Ramos (cell line): ENCODE data around the gene SLC7A7.
"Not testable (repeated sequence)": the region's sequence is repeated elsewhere in the genome, so short reads cannot be mapped to it uniquely, and the experiment has no call there.

Experiments
- in situ Hi-C: fragments of 300-500 bp; cut with MboI; formaldehyde crosslinking; loops from one replicate; pipeline ENCODE4 v1.14.3; 2022; ENCODE audit warnings: low sequenced_read_pairs; ENCODE audit not compliant: unreplicated experiment

The SLC7A7 gene

DNA sequence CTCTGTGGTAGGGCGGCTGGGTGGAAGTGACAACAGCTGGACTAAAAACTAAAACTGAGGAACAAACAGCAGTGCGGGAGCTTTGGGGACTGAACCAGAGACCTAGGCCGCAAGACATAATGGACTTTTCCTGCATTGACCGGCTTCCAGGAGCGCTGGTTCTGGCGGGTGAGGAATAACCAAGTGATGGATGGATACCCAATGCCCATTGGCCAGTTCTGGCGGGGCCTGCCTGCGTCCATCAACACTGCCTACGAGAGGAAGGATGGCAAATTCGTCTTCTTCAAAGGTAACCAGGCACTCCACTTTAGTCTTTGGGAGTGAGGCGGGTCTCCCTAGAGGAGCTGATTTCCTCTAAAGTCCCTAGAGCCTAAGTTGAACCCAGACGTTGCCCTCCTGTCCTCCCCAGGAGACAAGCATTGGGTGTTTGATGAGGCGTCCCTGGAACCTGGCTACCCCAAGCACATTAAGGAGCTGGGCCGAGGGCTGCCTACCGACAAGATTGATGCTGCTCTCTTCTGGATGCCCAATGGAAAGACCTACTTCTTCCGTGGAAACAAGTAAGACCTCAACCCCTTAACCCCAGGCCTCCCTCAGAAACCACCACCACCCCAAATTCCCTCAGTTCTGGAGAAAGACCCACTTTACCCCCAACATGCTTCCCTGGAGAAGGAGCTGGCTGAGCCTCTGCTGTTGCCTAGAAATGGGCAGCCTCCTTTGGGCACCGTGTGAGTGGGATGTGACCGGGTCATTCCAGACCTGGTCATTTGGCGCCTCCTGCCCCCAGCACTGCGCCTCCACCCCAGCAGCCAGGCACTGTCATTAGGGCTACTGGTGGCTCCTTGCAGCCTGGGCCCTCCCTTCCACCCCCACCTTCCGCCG lies 29.2 kb upstream of the SLC7A7 start:
- in situ Hi-C loops = loop anchor here (5.0 to 10.0 kb wide), 3 partner anchors 62 to 460 kb away; no protein-coding TSS in a partner anchor

DNA sequence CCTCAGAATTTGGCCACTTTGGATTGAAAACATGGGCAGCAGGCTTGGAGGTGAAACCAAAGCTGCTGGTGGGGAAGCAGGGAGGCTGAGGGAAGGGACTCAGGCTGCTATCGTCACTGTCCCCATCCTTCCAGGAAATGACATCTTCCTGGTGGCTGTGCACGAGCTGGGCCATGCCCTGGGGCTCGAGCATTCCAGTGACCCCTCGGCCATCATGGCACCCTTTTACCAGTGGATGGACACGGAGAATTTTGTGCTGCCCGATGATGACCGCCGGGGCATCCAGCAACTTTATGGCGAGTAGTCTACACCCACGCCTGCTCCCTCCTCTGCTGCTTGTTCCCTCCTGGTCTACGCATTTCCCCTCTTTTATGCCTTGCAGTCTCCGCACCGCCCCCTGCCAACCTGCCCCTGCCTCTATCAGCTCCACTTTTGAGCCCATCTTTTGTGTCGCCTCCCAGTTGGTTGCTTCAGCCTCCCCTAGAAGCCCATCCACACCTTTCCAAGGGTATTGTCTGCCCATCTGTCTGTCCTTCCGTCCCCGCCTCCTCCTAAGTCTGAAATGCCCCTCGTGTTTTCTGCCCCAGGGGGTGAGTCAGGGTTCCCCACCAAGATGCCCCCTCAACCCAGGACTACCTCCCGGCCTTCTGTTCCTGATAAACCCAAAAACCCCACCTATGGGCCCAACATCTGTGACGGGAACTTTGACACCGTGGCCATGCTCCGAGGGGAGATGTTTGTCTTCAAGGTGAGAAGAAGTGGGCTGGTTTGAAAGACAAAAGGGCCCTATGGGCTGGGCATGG lies 28.1 kb upstream of the SLC7A7 start:
- in situ Hi-C loops = loop anchor here (10.0 kb wide), 2 partner anchors 189 to 459 kb away; no protein-coding TSS in a partner anchor

DNA sequence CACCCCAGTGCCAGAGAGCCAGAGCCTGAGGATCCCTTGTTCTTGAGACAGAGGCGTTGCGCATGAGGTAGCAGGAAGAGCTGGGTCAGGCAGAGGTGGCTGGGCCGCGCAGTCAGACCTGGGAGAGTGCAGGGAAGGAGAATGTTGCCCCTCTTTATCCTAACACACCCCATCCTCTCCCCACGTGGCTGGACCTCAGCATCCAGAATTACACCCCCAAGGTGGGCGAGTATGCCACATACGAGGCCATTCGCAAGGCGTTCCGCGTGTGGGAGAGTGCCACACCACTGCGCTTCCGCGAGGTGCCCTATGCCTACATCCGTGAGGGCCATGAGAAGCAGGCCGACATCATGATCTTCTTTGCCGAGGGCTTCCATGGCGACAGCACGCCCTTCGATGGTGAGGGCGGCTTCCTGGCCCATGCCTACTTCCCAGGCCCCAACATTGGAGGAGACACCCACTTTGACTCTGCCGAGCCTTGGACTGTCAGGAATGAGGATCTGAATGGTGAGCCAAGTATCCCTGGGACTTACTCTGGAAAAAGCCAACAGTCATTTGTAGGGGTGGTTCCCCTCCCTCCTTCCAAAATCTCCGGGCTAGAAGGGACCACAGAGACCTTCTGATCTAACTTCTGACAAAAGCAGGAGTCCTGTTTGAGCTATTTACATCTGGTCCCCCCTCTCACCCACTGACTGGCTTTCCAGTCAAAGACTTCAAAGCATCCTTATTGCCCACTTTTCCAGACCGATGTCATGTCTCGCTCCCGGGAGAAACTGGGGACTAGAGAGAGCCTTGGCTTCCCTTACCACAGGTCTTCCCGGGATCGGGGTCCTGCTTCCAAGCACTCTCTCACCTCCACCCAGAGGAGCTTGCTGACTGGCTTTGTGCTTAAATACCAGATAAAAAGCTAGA lies 27.2 kb upstream of the SLC7A7 start:
- in situ Hi-C loops = loop anchor here (10.0 kb wide), 2 partner anchors 188 to 458 kb away; no protein-coding TSS in a partner anchor

DNA sequence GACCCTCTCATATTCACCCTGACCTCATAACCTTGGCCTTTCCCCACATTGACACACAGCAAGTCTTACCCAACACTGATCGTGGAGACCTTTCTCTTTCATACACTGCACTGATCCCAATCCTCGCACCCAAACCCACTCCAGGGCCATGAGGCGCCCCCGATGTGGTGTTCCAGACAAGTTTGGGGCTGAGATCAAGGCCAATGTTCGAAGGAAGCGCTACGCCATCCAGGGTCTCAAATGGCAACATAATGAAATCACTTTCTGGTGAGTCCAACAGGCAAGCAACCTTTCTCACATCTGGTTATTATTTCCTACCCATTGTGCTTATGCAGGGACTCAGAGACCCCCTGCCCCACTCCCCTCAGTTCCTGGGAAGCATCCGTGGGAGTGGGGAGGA lies 26.5 kb upstream of the SLC7A7 start:
- in situ Hi-C loops = loop anchor here (10.0 kb wide), 2 partner anchors 187 to 457 kb away; no protein-coding TSS in a partner anchor

DNA sequence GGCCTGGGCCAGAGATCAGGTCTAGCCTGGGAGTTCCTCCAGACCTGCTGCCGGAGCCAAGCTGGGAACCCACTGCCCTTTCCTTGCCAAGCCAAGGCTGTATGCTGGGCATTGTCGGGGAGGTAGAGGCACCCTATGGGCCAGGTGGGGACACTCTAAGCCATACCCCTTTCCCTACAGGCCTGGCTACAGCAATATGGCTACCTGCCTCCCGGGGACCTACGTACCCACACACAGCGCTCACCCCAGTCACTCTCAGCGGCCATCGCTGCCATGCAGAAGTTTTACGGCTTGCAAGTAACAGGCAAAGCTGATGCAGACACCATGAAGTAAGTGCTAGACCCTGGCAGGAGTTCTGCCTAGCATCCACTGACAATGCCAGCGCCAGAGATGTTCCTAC lies 26.1 kb upstream of the SLC7A7 start:
- in situ Hi-C loops = loop anchor here (10.0 kb wide), 2 partner anchors 187 to 457 kb away; no protein-coding TSS in a partner anchor

DNA sequence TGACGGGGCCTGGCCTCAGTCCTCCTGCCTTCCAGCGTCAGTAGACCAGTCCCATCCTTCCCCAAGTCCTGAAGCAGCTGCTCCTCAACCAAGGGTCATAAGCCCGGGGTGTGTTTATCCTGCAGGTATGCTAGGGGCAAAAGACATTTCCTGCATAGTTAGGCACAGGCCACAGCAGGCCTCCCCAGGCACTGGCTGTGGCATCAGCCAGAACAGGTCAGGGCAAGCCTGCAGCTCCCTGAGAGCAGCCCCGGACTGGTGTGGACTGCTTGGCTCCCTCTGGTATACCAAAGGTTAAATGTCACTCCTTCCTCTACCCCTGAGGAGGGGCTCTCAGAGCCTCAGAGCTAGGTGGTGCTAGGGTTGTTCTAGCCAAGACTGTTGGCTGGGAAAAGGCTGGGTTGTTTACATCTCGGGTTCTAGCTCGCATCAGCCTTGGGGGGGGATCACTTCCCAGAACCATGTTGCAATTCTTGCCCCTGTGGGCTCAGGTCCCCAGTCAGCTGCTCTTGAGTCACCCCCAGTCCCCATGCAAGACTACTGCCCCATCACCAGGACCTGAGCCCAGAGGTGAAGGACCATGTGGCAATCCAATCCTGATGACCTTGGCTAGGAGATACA lies 24.0 kb upstream of the SLC7A7 start:
- in situ Hi-C loops = no loop called here

DNA sequence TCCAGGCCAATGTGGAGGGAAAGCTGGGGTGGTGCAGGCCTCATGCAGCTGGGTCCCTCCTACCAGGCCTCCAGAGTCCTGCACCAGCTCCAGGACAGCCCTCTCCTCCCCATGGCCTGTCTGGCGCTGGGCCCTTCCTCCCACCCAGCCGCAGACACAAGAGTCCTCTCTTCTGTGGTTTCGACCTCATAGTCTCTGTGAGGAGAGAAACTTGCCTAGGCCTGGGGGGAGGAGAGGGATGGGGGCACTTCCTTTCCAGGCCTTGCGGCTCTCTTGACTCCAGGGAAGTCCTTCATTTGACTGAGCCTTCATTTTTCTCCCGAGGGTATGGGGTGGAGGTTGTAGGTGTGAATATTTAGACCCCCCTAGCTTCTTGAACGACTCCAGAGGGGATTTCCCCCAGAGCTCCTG lies 23.4 kb upstream of the SLC7A7 start:
- in situ Hi-C loops = no loop called here

DNA sequence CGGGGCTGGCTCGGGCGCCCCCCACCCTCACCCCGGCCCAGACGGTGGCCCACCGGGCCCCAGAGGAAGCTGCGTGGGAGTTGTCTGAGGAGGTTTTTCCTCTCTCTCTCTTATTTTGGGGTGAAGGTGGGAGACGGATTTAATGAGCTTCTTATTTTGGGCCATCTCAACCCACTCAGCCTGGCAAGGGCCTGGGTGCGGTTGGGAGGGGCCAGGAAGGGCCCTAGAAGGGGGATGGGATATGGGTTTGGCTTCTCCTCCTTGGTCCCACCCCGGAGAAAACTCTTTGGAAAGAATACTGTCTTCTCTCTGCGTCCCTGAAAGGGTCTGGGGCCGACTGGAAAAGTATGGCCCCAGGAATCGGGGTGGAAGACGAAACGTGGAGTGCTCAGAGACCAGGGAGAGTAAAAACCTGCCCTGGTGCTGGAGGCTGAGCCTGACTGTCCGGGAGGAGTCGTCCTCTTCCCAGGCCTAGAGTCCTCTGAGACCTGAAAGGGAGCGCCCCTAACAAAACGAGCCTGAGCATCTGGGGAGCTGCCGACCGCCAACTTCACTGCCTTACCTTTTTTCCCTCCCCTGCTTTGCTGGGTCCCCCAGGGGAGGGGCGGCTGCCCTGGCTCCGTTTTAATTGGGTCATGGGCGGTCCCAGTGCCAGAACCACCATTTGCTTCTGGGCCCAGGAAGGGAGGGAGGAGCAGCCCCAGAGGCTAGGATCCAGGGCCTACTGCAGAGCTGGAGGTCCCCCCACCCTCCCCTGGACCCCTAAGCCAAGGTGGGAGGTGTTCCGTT lies 22.7 kb upstream of the SLC7A7 start:
- in situ Hi-C loops = no loop called here

DNA sequence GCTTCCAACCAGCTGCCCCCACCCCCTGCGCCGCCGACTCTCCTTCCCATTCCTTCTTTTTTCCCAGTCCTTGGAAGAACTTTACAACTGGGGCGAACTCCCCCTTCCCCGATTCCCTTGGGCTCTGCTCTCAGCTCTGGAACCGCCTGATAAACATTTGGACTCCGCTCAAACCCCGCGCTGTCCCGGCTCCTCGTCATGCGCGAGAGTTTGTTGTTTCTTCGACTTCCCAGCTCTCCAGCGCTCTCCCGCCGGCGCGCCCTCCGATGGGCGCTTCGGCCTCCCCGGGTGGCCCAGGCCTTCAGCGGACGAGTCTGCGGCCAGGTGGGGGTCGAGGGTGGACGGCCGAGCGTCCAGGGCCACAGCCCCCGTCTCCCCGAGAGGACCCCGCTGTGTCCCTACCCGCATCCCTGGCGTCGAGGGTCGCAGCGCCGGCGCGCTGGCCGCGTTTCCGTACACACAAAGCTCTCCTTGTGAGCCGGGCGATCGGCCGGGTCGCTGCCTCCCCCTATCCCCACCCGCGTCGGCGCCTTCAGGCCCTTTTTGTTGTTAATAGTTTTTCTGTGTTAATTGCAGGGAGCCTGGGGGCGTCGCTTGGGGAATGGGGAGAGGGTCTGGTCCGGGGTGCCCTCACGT lies 22.0 kb upstream of the SLC7A7 start:
- in situ Hi-C loops = no loop called here

DNA sequence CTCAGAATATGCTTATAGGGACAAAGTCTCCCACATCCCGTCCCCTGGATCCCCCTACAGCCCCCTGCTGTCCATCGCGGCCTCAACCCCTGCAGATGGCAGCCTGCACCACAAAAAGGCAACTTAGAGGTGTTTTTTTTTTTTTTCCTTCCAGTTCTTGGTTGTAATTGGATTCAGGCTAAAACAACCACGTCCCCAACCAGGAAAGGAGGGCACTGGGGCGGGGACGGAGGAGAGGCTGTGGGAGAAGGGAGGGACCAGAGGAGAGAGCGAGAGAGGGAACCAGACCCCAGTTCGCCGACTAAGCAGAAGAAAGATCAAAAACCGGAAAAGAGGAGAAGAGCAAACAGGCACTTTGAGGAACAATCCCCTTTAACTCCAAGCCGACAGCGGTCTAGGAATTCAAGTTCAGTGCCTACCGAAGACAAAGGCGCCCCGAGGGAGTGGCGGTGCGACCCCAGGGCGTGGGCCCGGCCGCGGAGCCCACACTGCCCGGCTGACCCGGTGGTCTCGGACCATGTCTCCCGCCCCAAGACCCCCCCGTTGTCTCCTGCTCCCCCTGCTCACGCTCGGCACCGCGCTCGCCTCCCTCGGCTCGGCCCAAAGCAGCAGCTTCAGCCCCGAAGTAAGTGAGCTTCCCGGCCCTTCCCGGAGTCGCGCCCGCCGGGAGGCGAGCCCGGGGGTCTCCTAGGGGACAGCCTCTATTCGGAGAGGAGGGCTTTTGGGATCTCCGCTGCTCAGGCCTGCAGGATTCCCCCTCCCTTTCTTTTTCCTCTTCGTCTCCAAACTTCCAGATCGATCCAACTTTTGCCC lies 21.3 kb upstream of the SLC7A7 start, which contains the start of gene MMP14:
TSS of gene MMP14 (plus strand) at position 285 of the 813 bp plus-strand sequence. CDS start at position 518, 233 bp downstream.
- in situ Hi-C loops = no loop called here

DNA sequence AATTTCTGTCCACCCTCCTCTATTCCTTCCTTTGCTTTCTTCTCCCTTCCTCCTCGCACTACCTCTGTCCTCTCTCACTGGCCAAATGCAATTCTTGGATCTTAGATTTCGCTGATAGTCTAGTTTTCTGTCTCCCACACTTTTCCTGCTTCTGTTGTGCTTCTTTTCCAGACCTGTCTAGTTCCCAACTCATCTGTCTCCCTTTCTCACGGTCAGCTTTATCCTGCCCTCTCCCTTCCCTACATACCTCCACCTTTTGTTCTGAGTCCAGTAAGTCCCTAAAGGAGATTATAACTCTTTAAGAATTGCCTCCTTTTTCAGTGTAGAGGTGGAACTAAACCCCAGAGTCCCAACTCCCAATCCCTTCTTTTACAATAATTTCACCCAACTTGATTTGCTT lies 20.3 kb upstream of the SLC7A7 start:
- in situ Hi-C loops = no loop called here

DNA sequence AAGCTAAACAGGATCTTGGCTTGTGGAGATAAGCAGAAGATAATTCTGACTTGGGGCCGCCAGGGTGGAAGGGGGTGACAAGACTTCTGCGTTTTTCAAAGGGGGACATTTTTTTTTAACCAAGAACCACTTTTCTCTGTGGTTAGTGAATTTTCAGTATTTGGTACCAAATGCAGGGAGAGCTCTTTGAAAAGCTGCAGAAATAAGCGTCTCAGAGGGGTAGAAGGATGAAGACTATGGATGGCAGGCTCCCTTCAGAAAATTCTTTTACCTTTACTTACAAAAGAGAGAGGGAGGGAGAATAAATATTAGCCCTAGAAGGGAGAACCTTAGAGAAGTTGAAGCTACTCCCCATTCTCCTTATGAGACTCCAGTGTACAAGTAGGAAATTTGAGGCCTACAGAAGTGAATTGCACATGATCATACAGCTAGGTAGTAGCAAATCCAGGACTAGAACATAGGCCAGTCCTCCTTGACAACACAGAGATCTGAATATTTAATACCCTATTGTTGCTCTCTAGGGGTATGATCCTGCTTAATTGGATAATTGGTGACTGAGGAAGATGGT lies 15.3 kb upstream of the SLC7A7 start:
- in situ Hi-C loops = no loop called here

DNA sequence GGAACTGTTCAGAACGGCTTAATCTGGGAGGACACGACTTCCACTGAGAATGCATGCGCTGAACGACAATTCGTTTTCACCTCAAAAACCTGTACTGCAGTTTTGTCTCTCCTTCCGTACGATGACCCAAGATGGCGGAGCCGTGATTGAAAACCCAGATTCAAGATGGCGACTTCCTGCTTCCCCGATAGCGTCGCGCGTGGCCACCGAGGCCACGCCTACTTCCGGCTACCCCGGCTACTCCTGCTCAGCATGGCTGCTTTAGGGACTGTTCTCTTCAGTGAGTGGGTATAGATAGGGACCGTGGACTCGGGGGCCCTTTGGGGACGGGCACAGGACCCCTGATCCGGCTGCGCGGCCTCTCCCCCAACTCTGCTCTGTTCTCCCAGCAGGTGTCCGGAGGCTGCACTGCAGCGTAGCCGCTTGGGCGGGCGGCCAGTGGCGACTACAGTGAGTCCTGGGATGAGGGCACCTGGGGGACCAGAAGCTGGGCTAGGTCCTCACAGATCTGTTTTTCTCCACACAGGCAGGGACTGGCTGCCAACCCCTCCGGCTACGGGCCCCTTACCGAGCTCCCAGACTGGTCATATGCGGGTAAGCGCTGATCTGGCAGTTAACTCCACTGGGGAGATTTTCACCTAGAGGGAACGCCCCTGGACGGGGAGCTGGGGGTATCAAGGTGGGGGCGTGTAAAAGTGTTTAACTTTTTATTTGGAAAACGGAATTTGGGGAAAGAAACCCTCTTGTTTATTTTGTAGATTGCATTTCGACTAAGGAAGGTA lies 14.6 kb upstream of the SLC7A7 start, which contains the start of gene MRPL52:
TSS of gene MRPL52 (plus strand) at position 227 of the 782 bp plus-strand sequence. CDS start at position 253, 26 bp downstream.
- in situ Hi-C loops = no loop called here

DNA sequence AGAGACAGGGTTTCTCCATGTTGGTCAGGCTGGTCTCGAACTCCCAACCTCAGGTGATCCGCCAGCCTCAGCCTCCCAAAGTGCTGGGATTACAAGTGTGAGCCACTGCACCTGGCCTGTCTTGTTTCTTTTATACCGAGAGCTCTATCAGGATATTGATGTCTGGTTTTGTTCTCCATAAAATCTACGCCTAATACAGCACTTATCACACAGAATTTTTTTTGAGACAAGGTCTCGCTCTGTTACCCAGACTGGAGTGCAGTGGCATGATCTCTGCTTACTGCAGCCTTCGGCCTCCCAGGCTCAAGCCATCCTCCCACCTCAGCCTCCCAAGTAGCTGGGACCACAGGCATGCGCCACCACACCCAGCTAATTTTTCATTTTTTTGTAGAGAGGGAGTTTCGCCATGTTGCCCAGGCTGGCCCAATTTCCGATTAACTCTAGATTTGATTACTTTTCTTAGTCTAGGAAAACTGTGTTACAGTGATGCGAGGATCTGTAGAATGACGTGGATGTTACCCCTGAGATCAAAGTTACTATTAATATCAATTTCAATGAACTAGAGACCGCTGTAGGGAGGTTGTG lies 13.9 kb upstream of the SLC7A7 start:
- in situ Hi-C loops = not testable (repeated sequence)

DNA sequence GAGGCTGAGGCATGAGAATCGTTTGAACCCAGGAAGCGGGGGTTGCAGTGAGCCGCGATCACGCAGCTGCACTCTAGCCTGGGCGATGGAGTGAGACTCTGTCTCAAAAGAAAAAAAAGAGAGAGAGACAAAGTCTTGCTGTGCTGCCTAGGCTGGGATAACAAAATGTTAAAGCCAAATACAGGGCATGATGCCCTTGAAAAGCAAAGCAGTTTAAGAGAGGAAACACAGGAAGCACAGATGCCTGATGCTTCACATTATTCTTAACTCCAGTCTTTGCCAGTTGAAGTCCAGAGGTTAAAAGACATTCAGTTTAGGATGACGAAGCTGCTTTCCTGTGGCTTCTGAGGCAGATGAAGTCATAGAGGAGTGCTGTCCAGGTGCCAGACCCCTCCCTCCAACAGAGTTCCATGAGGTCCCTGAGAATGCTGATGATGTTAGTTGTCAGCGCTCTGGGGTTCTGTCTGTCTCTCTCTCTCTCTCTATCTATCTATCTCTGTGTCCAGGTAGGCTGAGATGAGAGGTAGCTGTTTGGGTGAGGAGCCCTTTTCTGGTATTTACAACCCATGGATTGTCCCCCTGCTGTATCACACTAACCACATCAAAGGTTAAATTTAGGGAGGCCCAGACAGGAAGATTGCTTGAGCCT lies 9.6 kb upstream of the SLC7A7 start:
- in situ Hi-C loops = no loop called here
